T-helper 1 cell treated with Interleukin-12 subunit alpha and Interleukin-12 subunit beta and Interleukin-4 antibody, amounts not matched to agents 30 ng/mL and 1 ng/mL, for 36 hours (primary cell): Measurements from ENCODE around the gene NBPF14. TPM values are rescaled to one million over a fixed set of nuclear protein-coding genes. Genes with fewer than 3 reads are reported as not detected.

ENCODE experiments used
- total RNA-seq: library from RNA; stranded (reverse); gene quantifications from 2 replicates; pipeline ENCODE4 v1.2.3, GENCODE V29; 2022

NBPF14 gene
- total RNA-seq, 1 donor from 2014 or later, result 34.6 TPM

Other genes starting within 250 kb of the NBPF14 start
- 0.56 and 1.0 TPM in 2 replicates for gene PPIAL4G, start 112.7 kb downstream of the NBPF14 start, total RNA-seq
- gene NUDT4B, start 152.8 kb upstream of the NBPF14 start, total RNA-seq, result not detected in 2 replicates
- 47.9 and 51.3 TPM in 2 replicates for gene PDE4DIP, start 248.4 kb upstream of the NBPF14 start, total RNA-seq